Measurements from ENCODE around the gene MMD. TPM values are rescaled to one million over a fixed set of nuclear protein-coding genes. Genes with fewer than 3 reads are reported as not detected.

Gene MMD
- total and polyA plus RNA-seq, 2 of the 13 experiments (the other 11 are each of a cell fraction or from before 2014, with no cell fraction given), result 121 to 225 TPM

DNA sequence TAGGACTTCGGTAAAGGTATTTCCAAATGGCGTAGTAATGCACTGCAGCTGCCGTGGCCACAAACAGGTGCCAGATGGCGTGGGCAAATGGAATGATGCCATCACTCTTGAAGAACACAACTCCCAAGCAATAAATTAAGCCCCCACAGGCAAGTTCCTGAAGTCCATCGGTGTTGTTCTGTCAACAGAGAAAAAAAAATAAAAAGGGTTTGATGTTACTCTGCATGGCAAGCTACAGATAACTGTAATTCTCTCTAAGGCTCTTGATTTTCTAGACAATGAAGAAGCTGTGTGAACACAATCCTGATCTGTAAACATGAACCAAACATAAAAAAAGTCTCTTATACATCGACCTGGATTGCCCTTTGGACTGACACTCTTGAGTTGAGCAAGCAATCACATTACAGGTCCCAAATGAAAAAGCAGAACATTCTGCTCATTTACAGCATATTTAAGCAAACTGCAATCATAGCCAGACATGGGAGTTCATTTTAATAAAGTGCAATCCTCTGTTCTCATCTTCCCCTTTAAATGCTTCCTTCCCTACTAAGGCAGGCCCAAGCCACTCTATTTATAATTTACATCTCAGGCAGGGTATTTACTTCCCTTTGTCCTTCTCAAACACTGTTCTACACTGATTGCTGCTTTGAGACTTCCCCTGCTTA lies 27.1 kb downstream of the MMD start (continued):
- TF ChIP-seq, protein P1, sequence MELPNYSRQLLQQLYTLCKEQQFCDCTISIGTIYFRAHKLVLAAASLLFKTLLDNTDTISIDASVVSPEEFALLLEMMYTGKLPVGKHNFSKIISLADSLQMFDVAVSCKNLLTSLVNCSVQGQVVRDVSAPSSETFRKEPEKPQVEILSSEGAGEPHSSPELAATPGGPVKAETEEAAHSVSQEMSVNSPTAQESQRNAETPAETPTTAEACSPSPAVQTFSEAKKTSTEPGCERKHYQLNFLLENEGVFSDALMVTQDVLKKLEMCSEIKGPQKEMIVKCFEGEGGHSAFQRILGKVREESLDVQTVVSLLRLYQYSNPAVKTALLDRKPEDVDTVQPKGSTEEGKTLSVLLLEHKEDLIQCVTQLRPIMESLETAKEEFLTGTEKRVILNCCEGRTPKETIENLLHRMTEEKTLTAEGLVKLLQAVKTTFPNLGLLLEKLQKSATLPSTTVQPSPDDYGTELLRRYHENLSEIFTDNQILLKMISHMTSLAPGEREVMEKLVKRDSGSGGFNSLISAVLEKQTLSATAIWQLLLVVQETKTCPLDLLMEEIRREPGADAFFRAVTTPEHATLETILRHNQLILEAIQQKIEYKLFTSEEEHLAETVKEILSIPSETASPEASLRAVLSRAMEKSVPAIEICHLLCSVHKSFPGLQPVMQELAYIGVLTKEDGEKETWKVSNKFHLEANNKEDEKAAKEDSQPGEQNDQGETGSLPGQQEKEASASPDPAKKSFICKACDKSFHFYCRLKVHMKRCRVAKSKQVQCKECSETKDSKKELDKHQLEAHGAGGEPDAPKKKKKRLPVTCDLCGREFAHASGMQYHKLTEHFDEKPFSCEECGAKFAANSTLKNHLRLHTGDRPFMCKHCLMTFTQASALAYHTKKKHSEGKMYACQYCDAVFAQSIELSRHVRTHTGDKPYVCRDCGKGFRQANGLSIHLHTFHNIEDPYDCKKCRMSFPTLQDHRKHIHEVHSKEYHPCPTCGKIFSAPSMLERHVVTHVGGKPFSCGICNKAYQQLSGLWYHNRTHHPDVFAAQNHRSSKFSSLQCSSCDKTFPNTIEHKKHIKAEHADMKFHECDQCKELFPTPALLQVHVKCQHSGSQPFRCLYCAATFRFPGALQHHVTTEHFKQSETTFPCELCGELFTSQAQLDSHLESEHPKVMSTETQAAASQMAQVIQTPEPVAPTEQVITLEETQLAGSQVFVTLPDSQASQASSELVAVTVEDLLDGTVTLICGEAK (IDR thresholded peaks at IDR 0.05), result no peak
- TF ChIP-seq, protein P1 (CRISPR knock-in tag; IDR thresholded peaks at IDR 0.05), result peak; percentile 21; the same call in 1 of the 2 replicates
- TF ChIP-seq GATA4 (IDR thresholded peaks at IDR 0.05; ENCODE audit: borderline replicate concordance, low read depth) (peak; percentile 49; the same call in 1 of the 2 replicates), REPIN1 (CRISPR knock-in tag; IDR thresholded peaks at IDR 0.05; ENCODE audit: borderline replicate concordance, low read depth) (peak; percentile 88), ESRRA (CRISPR knock-in tag; IDR thresholded peaks at IDR 0.05; ENCODE audit: low read depth) (no peak), TCF12 (IDR thresholded peaks at IDR 0.05) (no peak), TCF12 (CRISPR knock-in tag; IDR thresholded peaks at IDR 0.05) (no peak), MAFF (IDR thresholded peaks at IDR 0.05; ENCODE audit: low read depth, low read length) (no peak), SYNCRIP (IDR thresholded peaks at IDR 0.05; ENCODE audit: insufficient read depth, low read depth, low read length) (no peak), MTA1 (CRISPR knock-in tag; IDR thresholded peaks at IDR 0.05; ENCODE audit: borderline replicate concordance) (no peak), ZMAT3 (CRISPR knock-in tag; conservative IDR thresholded peaks at IDR 0.05) (no peak)
- TF ChIP-seq, protein P2, sequence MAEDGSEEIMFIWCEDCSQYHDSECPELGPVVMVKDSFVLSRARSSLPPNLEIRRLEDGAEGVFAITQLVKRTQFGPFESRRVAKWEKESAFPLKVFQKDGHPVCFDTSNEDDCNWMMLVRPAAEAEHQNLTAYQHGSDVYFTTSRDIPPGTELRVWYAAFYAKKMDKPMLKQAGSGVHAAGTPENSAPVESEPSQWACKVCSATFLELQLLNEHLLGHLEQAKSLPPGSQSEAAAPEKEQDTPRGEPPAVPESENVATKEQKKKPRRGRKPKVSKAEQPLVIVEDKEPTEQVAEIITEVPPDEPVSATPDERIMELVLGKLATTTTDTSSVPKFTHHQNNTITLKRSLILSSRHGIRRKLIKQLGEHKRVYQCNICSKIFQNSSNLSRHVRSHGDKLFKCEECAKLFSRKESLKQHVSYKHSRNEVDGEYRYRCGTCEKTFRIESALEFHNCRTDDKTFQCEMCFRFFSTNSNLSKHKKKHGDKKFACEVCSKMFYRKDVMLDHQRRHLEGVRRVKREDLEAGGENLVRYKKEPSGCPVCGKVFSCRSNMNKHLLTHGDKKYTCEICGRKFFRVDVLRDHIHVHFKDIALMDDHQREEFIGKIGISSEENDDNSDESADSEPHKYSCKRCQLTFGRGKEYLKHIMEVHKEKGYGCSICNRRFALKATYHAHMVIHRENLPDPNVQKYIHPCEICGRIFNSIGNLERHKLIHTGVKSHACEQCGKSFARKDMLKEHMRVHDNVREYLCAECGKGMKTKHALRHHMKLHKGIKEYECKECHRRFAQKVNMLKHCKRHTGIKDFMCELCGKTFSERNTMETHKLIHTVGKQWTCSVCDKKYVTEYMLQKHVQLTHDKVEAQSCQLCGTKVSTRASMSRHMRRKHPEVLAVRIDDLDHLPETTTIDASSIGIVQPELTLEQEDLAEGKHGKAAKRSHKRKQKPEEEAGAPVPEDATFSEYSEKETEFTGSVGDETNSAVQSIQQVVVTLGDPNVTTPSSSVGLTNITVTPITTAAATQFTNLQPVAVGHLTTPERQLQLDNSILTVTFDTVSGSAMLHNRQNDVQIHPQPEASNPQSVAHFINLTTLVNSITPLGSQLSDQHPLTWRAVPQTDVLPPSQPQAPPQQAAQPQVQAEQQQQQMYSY (CRISPR knock-in tag; IDR thresholded peaks at IDR 0.05), result no peak
- TF ChIP-seq, protein P3, sequence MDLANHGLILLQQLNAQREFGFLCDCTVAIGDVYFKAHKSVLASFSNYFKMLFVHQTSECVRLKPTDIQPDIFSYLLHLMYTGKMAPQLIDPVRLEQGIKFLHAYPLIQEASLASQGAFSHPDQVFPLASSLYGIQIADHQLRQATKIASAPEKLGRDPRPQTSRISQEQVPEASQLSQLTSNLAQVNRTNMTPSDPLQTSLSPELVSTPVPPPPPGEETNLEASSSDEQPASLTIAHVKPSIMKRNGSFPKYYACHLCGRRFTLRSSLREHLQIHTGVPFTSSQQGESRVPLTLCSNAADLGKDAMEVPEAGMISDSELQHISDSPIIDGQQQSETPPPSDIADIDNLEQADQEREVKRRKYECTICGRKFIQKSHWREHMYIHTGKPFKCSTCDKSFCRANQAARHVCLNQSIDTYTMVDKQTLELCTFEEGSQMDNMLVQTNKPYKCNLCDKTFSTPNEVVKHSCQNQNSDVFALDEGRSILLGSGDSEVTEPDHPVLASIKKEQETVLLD (CRISPR knock-in tag; IDR thresholded peaks at IDR 0.05; ENCODE audit: low read depth), result no peak
